NCI-H1436 treated with DMSO at 0.1 percent for 48 hours (cell line): ENCODE data around the gene FAM163B.
"Not testable (repeated sequence)": the region's sequence is repeated elsewhere in the genome, so short reads cannot be mapped to it uniquely, and the experiment has no call there.

Experiments
- DNase-seq: peaks from one replicate; lab custom pipeline; 2025; lab: John Stamatoyannopoulos, UW

FAM163B gene

DNA sequence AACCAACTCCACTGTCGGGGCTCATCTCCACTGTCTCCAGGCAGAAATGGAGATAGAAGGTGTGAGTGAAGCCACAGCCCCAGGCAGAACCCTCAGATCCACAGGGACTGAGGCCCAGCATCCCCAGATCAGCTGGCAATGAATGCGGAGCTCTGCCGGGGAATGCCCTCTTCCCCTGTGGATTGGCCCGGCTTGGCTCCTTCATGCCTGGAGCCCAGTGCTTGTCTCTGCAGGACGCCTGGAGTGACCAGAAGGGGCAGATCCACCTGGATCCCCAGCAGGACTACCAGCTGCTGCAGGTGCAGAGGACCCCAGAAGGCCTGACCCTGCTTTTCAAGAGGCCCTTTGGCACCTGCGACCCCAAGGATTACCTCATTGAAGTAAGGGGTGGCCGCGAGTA is 30.4 kb upstream of the FAM163B start:
- no peak for DNase-seq

DNA sequence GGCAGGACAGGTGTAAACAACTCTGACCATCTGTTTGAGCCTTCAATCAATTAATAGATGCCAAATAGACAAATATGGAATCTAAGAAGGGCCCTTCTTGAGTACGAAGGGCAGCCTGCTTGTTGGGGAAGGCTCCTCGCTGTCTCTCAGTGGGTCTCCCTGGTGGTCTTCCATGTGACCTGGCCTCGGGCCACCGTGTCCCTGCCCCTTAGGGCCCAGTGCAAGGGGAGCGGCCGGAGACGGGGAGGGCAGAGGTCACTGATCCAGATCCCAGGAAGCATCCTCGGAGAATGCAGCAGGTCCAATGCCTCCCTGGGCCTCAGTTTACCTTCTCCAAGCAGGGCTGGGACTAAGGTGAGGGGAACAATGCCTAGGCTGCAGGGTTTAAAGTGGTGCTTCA is 29.5 kb upstream of the FAM163B start:
- DNase-seq, result no peak

DNA sequence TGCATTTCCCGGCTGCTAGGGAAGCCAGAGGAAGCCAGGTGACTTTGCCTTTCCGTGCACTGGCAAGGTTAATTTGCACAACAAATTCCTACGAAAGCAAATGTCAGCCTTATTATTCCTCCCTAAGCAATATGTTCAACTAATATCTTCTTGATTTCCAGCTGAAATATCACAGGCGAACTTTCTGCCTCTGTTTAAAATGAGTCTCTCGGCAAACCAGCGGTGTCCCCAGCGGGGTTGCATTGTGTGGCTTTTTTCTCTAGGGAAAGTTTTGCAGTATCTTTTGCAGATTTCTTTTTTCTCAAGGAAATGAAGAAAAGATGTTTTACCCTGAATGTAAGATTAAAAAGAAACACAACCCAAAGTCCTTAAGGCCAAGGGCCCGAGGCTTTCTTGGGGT is 28.9 kb upstream of the FAM163B start:
- DNase-seq, result no peak

DNA sequence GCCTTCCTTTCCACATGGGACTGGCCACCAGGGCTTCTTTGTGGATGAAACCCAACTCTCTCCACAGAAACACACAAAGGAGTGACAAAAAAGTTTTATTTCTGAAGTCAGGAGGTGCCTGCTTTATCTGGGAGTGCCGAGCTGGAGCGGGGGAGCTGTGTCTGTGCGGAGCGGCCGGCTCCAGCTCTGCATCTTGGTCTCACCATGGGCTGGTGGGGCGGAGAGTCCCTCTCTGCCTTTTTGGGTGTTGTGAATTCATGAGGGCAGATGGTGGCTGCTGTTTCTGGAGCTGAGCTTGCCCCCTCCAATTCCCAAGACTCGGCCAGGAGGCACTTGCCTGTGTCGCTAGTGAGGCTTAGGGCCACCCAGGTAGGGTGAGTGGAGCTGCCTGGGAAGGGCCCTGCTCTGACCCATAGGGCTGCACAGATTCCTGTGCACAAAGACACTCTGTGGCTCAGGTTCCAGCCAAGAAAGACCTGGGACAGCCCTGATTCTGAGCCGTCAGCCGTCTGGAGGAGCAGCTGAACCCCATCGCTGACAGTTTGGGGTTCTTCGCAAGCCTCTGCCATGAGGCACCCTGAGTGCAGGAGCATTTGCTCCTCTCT is 28.4 kb upstream of the FAM163B start:
- DNase-seq, result no peak

DNA sequence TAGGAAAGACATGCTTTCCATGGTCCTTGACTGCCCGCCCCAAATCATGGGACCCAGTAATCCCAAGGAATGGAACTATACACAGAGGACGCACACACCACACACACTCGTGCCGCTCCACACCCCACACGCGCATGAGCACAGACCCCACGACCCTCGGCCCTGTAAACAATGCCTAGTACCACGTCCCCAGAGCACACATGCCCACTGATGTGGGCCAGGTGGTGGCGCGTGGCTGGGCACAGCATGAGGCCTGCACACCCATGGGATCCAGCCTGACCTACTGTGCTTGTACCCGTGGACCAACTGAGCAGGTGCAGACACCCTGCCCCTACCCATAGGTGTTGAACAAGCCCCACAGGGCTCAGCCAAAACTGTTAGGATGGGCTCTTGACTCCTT is 27.7 kb upstream of the FAM163B start:
- DNase-seq, result no peak

DNA sequence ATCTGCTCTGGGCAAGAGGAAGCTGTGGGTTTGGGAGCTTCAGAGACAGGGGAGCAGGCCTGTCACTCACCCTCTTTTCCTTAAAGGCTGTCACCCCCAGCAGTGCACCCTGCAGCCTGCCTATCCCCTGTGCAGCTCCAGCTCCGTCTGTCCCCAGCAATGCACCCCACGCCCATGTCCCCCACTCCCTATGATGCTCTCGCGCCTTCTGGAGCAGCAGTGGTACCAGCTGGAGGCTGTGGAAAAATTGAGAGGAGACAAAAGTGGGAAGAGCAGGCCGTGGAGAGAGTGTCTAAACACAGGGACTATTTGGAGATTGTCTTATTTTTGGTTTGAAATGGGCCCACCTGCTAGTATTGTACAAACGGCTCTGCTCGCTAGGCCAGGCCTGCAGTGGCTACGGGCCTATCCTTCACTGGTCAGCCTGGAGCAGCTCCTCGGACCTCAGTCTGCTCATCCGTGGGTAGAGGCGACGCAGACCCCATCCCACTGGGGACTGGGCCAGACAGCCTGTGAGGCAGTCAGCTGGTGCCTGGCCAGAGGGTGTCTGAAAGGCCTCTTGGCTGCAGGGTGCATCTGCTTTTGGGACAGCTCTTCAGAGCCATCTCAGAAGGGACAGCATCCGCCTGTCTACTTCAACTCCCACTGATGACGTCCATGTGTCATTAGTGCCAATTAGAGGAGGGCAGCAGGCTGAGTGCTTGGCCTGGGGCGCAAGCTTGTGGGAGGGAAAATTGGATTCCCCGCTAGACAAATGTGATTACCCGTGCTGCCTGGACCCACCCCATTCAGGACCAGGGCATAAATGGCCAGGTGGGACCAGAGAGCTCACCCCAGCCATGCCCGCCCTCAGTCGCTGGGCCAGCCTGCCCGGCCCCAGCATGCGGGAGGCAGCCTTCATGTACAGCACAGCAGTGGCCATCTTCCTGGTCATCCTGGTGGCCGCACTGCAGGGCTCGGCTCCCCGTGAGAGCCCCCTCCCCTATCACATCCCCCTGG is 26.6 kb upstream of the FAM163B start, which contains the start of gene DBH:
Gene DBH (plus strand): TSS at position 831 of the 999 bp plus-strand sequence. CDS start 9 bp downstream, at position 840.
- no peak for DNase-seq

DNA sequence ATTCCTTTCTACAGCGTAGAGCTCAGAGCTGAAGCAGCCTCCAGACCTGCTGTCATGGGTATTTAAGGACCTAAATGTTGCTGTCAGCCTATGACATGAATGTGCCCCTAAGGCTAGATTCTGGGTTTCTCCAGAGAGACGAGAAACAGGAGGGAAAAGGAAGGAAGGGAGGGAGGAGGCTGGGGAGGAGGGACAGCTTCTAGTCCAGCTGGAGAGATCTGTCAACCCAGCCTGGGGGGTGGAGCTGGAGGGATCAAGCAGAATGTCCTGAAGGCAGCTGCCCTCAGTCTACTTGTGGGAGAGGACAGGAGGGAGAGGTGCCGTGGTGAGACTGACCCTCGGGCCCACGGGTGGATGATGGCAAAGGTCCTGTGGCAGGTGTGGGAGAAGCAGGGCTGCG is 25.9 kb upstream of the FAM163B start:
- DNase-seq, result no peak

DNA sequence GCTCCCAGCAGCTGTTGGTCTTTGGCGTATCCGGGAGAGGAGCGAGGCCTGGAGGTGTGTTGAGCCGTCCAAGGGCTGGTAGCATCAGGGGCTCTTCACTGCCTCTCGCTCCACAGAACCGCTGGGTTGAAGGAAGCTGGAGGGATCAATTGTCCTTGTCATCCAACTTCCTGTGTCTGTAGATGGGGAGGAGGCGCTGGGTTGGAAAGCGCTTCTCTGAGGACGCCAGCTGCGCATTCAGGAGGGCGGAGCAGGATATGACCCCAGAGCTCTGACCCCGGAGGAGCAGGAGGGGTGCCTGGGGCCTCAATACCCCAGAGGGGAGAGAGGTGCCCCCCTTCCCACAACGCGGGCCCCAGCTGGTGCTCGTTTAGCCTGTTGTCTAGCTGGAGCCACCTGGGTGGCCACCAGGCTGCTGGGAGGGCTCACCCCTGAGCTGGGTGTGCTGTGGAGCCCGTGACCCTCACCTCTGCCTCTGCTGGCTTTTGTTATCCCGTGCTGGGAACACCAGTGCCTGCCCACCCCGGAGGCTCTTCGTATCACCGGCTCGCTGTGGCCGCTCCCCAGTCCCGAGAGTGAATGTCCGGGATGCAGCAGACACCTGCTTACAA is 25.0 kb upstream of the FAM163B start:
- no peak for DNase-seq

DNA sequence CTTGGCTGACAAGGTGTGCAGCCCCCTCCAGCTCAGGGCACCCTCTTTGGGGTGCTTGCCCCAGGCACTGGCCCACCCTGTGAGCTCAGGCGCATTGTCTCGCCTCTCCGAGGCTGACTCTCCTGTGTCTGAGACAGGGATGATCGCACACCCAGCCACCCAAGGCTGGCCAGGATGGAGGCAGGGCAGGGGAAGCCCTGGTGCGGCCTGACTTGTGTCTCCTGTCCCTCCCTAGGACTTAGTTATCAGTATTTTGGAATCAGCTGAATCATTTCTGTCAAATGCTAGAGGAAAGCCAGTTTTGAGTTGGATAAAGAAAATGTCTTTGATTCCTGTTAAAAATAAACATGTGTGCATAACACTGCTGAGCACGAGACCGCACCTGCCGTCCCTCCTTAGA is 24.5 kb upstream of the FAM163B start:
- DNase-seq, result no peak

DNA sequence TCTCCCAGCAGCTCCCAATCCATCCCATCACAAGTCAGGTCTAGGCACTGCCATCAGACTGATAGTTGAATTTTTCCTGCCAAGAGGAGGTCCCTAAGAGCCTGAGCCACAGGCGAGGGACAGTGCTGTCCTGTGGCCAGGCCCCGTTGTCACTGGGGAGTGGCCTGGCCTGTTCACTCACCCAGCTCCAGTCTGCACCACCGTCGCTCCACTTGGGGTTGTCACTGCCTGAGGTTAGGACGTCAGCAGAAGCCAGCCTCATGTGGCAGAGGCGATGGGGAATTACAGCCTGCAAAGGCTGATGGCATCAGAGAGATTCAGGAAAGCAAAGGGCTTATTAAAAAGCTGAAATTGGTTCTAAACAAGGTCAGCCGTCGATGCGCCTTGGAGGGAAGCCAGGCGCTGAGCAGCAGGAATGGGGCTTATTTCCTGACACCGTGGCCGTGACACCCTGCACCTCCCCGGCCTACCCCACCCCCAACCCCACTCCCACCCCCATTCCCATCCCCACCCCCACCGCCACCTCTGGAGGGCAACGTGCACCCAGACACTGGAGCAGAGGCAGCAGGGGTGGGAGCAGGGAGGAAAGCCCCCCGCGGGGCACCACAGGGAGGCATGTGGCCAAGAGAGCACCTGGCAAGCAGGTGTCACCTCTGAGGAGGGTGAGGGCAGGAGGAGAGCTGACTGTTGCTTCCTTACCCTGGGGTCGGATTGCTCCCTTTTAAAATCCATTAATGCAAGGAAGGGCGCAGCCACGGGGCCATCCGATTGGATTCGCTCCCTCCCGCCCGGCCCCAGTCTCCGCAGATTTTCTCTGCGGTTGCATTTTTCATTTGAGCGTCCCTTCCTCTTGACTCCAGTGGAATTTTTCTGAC is 23.9 kb upstream of the FAM163B start:
- DNase-seq, result no peak

DNA sequence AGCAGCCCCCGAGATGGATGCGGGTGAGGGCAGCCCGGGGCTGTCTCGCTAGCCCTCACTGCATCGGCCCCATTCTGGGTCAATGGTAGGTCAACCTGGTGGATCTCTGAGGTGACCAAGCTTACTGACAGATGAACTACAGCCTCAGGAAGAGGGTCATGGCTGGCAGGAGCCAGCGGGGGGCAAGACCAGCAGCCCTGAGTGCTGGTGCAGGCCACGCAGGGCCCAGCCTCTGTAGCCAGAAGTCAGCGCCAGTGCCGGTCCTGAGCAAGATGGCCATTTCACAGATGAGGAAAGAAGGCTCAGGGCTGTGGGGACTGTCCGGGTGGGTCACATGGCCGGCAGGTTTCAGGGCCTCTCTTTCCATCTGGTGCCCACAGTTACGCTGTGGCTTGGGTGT is 21.9 kb upstream of the FAM163B start:
- DNase-seq, result no peak

DNA sequence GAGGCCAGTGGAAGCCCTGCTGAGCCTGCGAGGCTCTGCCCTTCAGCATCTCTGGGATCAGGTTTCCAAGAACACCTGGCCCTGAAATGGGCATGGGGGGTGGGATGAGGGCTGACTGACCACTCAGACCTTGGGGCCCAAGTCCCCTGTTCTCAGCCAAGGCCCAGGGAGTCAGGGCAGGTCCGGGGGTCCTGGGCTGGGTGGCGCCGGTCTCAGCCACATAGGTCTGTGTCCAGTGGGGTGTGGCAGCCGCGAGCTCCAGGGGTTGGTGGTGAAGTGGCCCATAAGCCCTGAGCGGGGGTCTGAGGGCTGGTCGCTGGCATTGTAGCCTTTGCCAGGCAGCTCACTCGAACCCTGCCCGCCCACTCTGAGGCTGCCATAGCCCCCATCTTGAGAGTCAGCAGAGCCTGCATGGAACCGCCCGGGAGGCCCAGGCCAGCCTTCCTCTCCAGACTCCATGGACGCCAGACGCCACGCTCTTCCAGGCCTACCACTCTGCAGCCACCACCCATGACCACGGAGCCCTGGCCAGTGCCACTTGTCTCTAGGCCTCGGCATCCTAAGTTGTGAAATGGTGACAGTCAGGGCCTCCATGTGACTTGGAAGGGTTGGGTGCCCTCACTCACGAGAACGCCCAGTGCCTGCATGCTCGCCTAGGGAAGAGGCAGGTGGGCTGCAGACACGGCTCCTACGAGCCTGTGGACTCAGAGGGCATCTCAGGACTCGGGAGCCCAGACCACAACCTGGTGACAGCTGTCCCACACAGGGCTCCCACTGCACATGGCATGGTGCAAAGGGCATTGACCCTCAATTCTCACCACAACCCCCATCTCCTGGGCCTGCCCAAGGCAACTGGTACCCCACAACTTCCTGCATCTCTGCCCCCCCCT is 20.3 kb upstream of the FAM163B start:
- no peak for DNase-seq

DNA sequence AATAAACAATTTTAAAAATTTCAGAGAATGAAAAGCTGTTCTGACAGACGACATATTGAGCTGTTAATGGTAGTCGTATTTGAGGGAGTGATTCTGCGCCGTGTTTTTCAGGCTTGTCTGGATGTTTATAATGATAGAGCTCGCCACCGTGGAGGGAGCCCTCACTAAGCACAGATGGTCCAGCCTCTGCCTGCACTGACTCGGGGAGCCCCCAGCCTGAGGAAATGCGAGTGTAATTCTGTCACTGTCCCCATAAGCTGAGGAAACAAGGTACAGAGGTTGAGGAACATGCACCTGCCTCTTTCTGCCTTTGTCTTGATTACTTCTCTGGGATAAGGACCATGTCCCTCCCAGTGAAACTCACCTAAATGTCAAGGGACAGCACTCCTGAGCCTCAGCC is 19.6 kb upstream of the FAM163B start:
- no peak for DNase-seq

DNA sequence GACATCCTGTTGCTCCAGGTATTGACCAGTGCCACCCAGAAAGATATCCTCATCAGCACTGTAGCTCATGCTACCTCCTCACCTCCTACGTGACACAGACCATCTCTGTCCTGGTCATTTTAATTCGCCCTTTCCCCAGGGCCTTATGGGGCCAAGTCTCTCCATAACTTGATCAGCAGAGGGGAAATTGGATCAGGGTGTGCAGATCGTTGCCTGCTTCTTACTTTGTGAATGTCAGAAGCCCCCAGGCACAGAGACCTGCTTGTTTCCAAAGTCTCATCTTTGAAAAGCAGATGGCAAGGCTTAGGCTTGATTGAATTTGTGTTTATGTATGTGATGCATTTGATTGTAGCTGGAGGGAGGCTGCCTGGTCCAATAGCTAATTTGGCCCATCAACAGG is 18.2 kb upstream of the FAM163B start:
- no peak for DNase-seq

DNA sequence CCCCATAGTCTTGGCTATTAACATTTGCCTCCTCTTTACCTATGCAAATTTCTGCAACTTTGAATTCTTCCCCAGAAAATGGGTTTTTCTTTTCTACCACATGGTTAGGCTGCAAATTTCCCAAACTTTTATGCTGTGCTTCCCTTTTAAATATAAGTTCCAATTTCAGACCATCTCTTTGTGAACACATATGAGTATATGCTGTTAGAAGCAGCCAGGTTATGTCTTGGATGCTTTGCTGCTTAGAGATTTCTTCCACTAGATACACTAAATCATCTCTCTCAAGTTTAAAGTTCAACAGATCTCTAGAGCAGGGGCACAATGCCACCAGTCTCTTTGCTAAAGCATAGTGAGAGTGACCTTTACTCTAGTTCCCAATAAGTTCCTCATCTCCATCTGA is 16.8 kb upstream of the FAM163B start:
- not testable (repeated sequence) for DNase-seq

DNA sequence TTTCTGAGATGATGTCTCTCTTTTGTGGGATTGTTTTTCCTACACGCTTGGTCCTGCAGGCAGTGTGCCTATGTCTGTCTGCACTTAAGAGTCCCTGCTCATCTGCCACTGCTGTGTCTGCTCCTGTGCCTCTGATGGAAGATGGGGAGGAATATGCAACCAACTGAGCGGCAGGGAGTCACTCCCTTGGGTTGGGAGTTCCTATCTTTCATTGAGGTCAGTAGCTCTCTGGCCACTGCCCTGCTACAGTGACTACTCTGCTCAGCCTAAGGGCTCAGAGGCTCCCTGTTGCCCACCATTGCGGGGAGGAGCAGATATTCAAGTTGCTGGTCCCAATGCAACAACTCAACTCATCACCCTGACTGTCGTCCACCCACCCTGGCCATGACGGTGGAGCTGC is 13.4 kb upstream of the FAM163B start:
- DNase-seq, result no peak

DNA sequence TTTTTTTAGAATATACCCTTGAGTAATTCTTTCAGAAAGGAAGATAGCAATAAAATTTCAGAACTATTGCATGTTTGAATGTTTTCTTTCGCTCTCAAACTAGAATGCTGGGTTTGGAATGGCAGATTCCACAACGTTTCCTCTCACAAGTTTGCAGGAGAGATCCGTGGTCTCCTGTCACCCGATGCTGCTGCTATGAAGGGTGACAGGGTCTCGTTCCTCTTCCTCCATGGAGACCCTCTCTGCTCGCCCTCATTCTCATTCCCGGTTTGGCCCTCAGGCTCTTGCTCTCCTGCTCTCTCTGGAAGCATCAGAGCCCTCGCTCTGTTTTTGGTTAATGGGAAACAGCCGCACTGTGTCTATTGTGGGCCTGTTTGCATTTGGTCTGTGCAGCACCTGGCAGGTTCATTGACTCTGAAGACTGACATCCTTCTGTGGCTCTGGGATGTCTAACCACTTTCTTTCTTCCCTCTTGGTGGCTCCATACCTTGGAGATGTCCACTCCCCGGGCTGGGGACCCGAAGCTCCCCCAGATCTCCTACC is 12.6 kb upstream of the FAM163B start:
- DNase-seq, result no peak

DNA sequence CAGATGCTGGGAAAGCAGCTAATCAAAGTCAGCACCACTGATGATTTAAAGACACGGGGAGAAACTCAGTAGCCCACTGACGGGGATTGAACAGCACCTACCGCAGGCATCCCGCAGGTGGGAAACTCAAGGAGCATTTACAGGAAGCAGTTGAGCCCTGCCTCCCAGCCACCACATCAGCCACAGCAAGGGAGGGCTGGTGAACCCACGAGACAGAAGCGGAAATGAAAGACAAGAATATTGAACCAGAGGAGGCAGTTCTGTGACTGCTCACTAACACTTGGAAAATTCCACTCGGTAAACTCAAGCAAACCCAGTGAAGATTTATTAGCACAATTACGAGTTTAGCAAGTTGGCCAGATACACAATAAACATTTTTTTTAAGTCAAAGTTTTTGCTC is 10.6 kb upstream of the FAM163B start:
- DNase-seq, result no peak

DNA sequence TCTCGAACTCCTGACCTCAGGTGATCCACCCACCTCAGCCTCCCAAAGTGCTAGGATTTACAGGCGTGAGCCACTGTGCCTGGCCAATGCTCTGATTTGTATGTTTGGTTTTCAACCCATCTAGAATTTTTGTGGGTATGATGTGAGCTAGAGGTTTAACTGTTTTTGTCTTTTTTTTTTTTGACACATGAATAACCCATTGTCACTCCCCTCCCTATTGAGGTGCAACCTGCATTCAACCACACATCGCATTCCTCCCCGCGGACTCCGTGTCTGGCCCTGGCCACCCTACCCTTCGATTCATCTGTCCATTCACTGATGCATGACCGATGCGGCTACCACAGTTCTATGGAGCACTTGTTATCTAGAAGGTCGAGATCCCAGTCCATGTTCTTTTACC is 9.5 kb upstream of the FAM163B start:
- DNase-seq, result no peak

DNA sequence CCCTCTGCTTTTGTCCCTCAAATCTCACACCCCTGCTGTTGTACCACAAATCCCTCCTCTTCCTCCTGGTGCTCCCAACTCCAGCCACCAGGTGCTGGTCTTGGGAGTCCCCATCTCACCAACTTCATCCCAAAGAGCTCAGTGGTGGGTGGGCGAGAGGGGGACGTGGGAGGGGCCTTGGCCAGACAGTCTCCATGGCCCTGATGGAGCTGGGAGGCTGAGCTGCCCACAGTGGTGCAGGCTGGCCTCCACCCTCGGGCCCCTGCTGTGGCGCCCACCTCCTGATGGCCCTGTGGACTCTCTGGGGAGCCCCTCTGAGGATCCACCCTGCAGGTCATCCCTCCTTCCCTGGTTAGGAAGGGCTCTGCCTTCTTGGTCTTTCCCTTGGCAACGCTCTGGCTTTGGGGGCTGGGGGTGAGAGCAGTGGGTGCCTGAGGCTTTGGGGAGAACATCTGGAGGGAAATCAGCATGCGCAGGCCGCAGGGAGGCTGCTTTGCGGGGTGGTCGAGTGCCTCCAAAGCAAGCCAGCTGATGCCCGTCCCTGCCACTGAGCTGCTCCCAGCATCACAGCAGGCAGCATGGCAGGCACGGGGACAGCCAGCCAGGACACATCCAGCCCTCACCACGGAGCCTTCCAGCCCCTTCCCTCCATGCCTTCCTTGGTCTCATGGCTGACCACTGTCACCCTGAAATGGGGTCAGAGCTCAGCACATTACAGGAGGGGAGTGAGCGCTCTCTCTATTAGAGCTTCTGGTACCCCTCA is 7.6 kb upstream of the FAM163B start:
- DNase-seq, result no peak
